Measurements from ENCODE around the gene ABLIM3. TPM values are rescaled to one million over a fixed set of nuclear protein-coding genes. Genes with fewer than 3 reads are reported as not detected.

ABLIM3 gene
- total and polyA plus RNA-seq, 2 of the 8 experiments (the other 6 are each of a cell fraction or from before 2014, with no cell fraction given), result 0.36 to 0.56 TPM

- TF ChIP-seq TAF7 (optimal IDR thresholded peaks at IDR 0.05; ENCODE audit: borderline replicate concordance, low read depth, low read length) (no peak), RBBP5 (IDR thresholded peaks at IDR 0.05; ENCODE audit: borderline replicate concordance, low read depth, low read length) (no peak)
Observed at GRCh38 chr5:149154650-149155049, 13.4 kb downstream of the ABLIM3 start (continued).
